H1 (cell line): ENCODE measurements around the gene RYR3.

Experiments
- CHD2 ChIP-seq: IDR thresholded peaks from 2 replicates; pipeline ENCODE4 v1.6.1; 2012; ENCODE audit warnings: low read length, improper control_type of control experiment
- JUND ChIP-seq: IDR thresholded peaks from 2 replicates; pipeline ENCODE4 v1.6.1; 2011; ENCODE audit warnings: mild to moderate bottlenecking, improper control_type of control experiment, low read length
- POLR2A ChIP-seq, 2 experiments: IDR thresholded peaks; 1 replicate in 1 of 2; 2 replicates in 1 of 2; pipeline ENCODE4 v1.6.1; 2011; ENCODE audit warnings: low read depth in 2 of 2, low read length in 2 of 2, mild to moderate bottlenecking in 2 of 2; ENCODE audit errors: control extremely low read depth in 1 of 2
- POU5F1 ChIP-seq: IDR thresholded peaks from 2 replicates; pipeline ENCODE4 v1.6.1; 2011; ENCODE audit warnings: low read depth, mild to moderate bottlenecking, low read length, moderate library complexity
- RXRA ChIP-seq: IDR thresholded peaks from 2 replicates; pipeline ENCODE4 v1.6.1; 2011; ENCODE audit warnings: low read depth, mild to moderate bottlenecking, low read length, moderate library complexity; ENCODE audit not compliant: insufficient read depth
- SP2 ChIP-seq: IDR thresholded peaks from 2 replicates; pipeline ENCODE4 v1.6.1; 2012; ENCODE audit warnings: mild to moderate bottlenecking, low read length, inconsistent platforms
- TF ChIP-seq, protein P1 (sequence below), 3 experiments: IDR thresholded peaks; 1 replicate in 2 of 3; 2 replicates in 1 of 3; pipeline versions ENCODE4 v1.5.1 to v1.6.1; 2011; ENCODE audit warnings: low read length in 3 of 3, mild to moderate bottlenecking in 3 of 3, inconsistent platforms in 2 of 3, low read depth in 1 of 3, moderate library complexity in 1 of 3; ENCODE audit not compliant: insufficient read depth in 1 of 3; ENCODE audit errors: control extremely low read depth in 1 of 3
- TF ChIP-seq, protein P2 (sequence below): IDR thresholded peaks from 2 replicates; pipeline ENCODE4 v1.6.1; 2012; ENCODE audit warnings: inconsistent platforms

DNA sequence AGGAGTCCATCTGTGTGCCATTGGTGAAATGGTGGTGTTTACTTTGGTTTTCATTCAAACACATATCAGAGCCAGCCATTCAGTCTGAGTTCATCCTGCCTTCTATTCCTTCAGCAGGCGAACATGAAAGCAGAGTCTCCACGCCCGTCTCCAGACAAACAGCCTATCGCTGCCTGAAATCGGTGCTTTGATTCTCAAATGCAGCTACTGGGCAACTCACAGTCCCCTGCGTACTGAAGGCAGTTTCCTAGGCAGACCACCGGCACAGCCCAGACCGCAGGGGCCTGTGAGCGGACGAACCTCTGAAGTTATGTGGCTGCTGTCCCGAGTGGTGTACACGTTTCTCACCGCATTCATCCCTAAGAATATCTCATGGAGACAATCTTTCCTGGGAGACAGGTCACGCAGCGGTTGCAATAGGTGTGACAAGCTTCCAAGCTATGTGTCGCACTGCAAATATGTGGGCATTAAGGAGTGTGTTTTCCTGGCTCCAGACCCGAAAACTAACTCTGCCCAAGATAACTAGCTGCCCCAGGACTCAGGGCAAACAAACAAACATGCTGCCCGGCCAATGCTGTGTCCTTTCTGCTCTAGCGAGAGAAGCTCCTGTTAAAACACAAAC is 16.9 kb upstream of the RYR3 start:
- TF ChIP-seq SP2, result no peak
- no peak for TF ChIP-seq RXRA
- TF ChIP-seq POLR2A (IDR thresholded peaks at IDR 0.05; ENCODE audit: control extremely low read depth in 1 of 2, low read depth in 2 of 2, low read length in 2 of 2), result no peak
- TF ChIP-seq POU5F1, result no peak
- no peak for TF ChIP-seq JUND
- TF ChIP-seq, protein P1, sequence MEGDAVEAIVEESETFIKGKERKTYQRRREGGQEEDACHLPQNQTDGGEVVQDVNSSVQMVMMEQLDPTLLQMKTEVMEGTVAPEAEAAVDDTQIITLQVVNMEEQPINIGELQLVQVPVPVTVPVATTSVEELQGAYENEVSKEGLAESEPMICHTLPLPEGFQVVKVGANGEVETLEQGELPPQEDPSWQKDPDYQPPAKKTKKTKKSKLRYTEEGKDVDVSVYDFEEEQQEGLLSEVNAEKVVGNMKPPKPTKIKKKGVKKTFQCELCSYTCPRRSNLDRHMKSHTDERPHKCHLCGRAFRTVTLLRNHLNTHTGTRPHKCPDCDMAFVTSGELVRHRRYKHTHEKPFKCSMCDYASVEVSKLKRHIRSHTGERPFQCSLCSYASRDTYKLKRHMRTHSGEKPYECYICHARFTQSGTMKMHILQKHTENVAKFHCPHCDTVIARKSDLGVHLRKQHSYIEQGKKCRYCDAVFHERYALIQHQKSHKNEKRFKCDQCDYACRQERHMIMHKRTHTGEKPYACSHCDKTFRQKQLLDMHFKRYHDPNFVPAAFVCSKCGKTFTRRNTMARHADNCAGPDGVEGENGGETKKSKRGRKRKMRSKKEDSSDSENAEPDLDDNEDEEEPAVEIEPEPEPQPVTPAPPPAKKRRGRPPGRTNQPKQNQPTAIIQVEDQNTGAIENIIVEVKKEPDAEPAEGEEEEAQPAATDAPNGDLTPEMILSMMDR (IDR thresholded peaks at IDR 0.05; ENCODE audit: control extremely low read depth in 1 of 3, insufficient read depth in 1 of 3, low read depth in 1 of 3, low read length in 3 of 3), result no peak
- TF ChIP-seq, protein P2, sequence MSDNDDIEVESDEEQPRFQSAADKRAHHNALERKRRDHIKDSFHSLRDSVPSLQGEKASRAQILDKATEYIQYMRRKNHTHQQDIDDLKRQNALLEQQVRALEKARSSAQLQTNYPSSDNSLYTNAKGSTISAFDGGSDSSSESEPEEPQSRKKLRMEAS, result no peak
- no peak for TF ChIP-seq CHD2
